Natural killer cell (primary cell): Measurements from ENCODE around the gene IL22RA1. TPM values are rescaled to one million over a fixed set of nuclear protein-coding genes. Genes with fewer than 3 reads are reported as not detected.
A peak's percentile ranks its signal among the peaks of the same experiment; 100 is the strongest.

Experiments
- ATAC-seq, 3 donors: fragments of 150-1000 bp in 2 of 3; fragments of 200-7000 bp in 1 of 3; cut with Tn5 transposase; 1 replicate in 1 of 3; 2 replicates in 2 of 3; pipeline ENCODE4 v1.10.0; 2021; ENCODE audit warnings: mild to moderate bottlenecking in 2 of 3, moderate library complexity in 2 of 3
- DNase-seq, 2 donors: peaks; one replicate each; pipeline versions ENCODE4 v3.0.0 to v3.0.0-alpha.2; 2013 to 2021; ENCODE audit warnings: mixed read lengths in 1 of 2
- H3K27ac ChIP-seq: one replicate; pipeline ENCODE4 v1.5.1; 2013; ENCODE audit warnings: mild to moderate bottlenecking, low read length
- H3K27me3 ChIP-seq: one replicate; pipeline ENCODE4 v1.6.1; 2013; ENCODE audit warnings: low read length; ENCODE audit not compliant: control insufficient read depth, insufficient read depth
- H3K36me3 ChIP-seq: one replicate; pipeline ENCODE4 v1.6.1; 2013; ENCODE audit warnings: low read length; ENCODE audit not compliant: control insufficient read depth, insufficient read depth
- H3K4me1 ChIP-seq: one replicate; pipeline ENCODE4 v1.6.1; 2013; ENCODE audit warnings: low read length; ENCODE audit not compliant: control insufficient read depth, insufficient read depth
- H3K4me3 ChIP-seq: one replicate; pipeline ENCODE4 v1.5.1; 2013; ENCODE audit warnings: low read length
- H3K9me3 ChIP-seq: one replicate; pipeline ENCODE4 v1.6.1; 2013; ENCODE audit warnings: low read length; ENCODE audit not compliant: control insufficient read depth, insufficient read depth
- H3K27ac Mint-ChIP-seq, 2 donors: one replicate each; pipeline ENCODE4 v1.8.0; 2022; ENCODE audit warnings: mild to moderate bottlenecking in 2 of 2, mixed read lengths in 2 of 2, moderate library complexity in 1 of 2
- H3K27me3 Mint-ChIP-seq, 2 donors: one replicate each; pipeline ENCODE4 v1.8.0; 2022; ENCODE audit warnings: low read depth in 2 of 2, mixed read lengths in 2 of 2
- H3K36me3 Mint-ChIP-seq: one replicate; pipeline ENCODE4 v1.8.0; 2022; ENCODE audit warnings: mixed read lengths
- H3K4me1 Mint-ChIP-seq, 2 donors: one replicate each; pipeline ENCODE4 v1.8.0; 2022; ENCODE audit warnings: mixed read lengths in 2 of 2
- H3K4me3 Mint-ChIP-seq: one replicate; pipeline ENCODE4 v1.8.0; 2022; ENCODE audit warnings: mild to moderate bottlenecking, moderate library complexity, mixed read lengths
- H3K9me3 Mint-ChIP-seq, 2 donors: one replicate each; pipeline ENCODE4 v1.8.0; 2022; ENCODE audit warnings: mixed read lengths in 2 of 2
- CTCF ChIP-seq: fragments of 200-600 bp; IDR thresholded peaks from one replicate; pipeline ENCODE4 v1.8.0; 2022; ENCODE audit warnings: antibody characterized with exemption
- WGBS: methylation state at CpG from one replicate; pipeline ENCODE4 v1.1.7; 2013; ENCODE audit warnings: missing lambda C conversion rate; ENCODE audit not compliant: insufficient coverage; 5-methylcytosine and 5-hydroxymethylcytosine counted together
- intact Hi-C: fragments of 100-400 bp; cut with micrococcal nuclease; formaldehyde crosslinking; loops from one replicate; pipeline ENCODE4 v1.14.2; 2022
- total RNA-seq, 4 donors: library from RNA; stranded (reverse); fragments of 120-200 nt in 1 of 4; gene quantifications; one replicate each; pipeline versions ENCODE4 v1.2.3 to v1.2.4, GENCODE V29; 2013 to 2022

Gene IL22RA1
- total RNA-seq, 3 donors from 2014 or later (not counting 1 experiment from before 2014, with no cell fraction given) = not detected

GRCh38 chr1:24151175-24151533 lies 8.2 kb upstream of the IL22RA1 start:
- Mint-ChIP-seq H3K27me3 (peaks cover 24 to 38% of the 10 kb centered on the region in 2 donors), H3K4me1 (peaks cover 8 to 9% of the 10 kb centered on the region in 2 donors), H3K27ac (no peak overlapping the region), H3K4me3 (no peak overlapping the region), H3K36me3 (no peaks in the 10 kb centered on the region), H3K9me3 (no peaks in the 10 kb centered on the region)
- peaks cover 9% of the 10 kb centered on the region for H3K4me1 ChIP-seq
- no peaks in the 10 kb centered on the region for H3K36me3 ChIP-seq
- no peaks in the 10 kb centered on the region for H3K9me3 ChIP-seq
- no peak for TF ChIP-seq CTCF
- no peak overlapping the region for H3K27ac ChIP-seq
- ATAC-seq (no peak), DNase-seq (peak in 1 of 2 donors; percentile 16)
- WGBS = 14% methylated on average over 12 of the region's 12 CpGs
- H3K4me3 ChIP-seq = no peak overlapping the region
- intact Hi-C loops = no loop called here
- peaks cover 7% of the 10 kb centered on the region for H3K27me3 ChIP-seq

GRCh38 chr1:24150234-24151174 lies 7.6 kb upstream of the IL22RA1 start:
- Histone ChIP-seq H3K4me3 (no peak overlapping the region), H3K9me3 (no peaks in the 10 kb centered on the region), H3K4me1 (peaks cover 9% of the 10 kb centered on the region), H3K36me3 (no peaks in the 10 kb centered on the region), H3K27me3 (peaks cover 7% of the 10 kb centered on the region), H3K27ac (no peak overlapping the region)
- peak; percentile 85 for TF ChIP-seq CTCF
- DNase-seq (peak; percentile 78 to 90), ATAC-seq (peak; percentile 91 to 99 (median 98))
- Mint-ChIP-seq H3K4me3 (no peak overlapping the region), H3K27me3 (peaks cover 24 to 38% of the 10 kb centered on the region in 2 donors), H3K4me1 (peaks cover 8 to 9% of the 10 kb centered on the region in 2 donors), H3K9me3 (no peaks in the 10 kb centered on the region), H3K27ac (no peak overlapping the region), H3K36me3 (no peaks in the 10 kb centered on the region)
- intact Hi-C loops = loop anchor here (1.0 kb wide), 1 partner anchor 241 kb away; no protein-coding TSS in a partner anchor
- 14% methylated on average over 34 of the region's 36 CpGs for WGBS

GRCh38 chr1:24149866-24150233 lies 6.9 kb upstream of the IL22RA1 start:
- no peak for TF ChIP-seq CTCF
- Mint-ChIP-seq H3K4me3 (no peak overlapping the region), H3K4me1 (peaks cover 8 to 9% of the 10 kb centered on the region in 2 donors), H3K27ac (no peak overlapping the region), H3K36me3 (no peaks in the 10 kb centered on the region), H3K9me3 (no peaks in the 10 kb centered on the region), H3K27me3 (peaks cover 24 to 38% of the 10 kb centered on the region in 2 donors)
- no peak overlapping the region for H3K4me3 ChIP-seq
- intact Hi-C loops = loop anchor here (1.0 kb wide), 1 partner anchor 241 kb away; no protein-coding TSS in a partner anchor
- no peaks in the 10 kb centered on the region for H3K36me3 ChIP-seq
- DNase-seq (peak in 1 of 2 donors; percentile 14), ATAC-seq (no peak)
- no peaks in the 10 kb centered on the region for H3K9me3 ChIP-seq
- WGBS = 58% methylated on average over 5 of the region's 5 CpGs
- peaks cover 9% of the 10 kb centered on the region for H3K4me1 ChIP-seq
- H3K27me3 ChIP-seq = peaks cover 7% of the 10 kb centered on the region
- no peak overlapping the region for H3K27ac ChIP-seq
